Fibroblast of lung (primary cell): Measurements from ENCODE around the gene CD7. TPM values are rescaled to one million over a fixed set of nuclear protein-coding genes. Genes with fewer than 3 reads are reported as not detected.
A peak's percentile ranks its signal among the peaks of the same experiment; 100 is the strongest.

ENCODE experiments used
- DNase-seq, 2 donors: peaks; one replicate each; pipeline versions ENCODE4 v3.0.0 to v3.0.0-alpha.2; 2010; ENCODE audit warnings: low read depth in 2 of 2
- H2AFZ ChIP-seq: 2 replicates; pipeline ENCODE4 v1.5.1; 2012; ENCODE audit warnings: low read length, control low read depth, inconsistent platforms
- H3K27ac ChIP-seq: 2 replicates; pipeline ENCODE4 v1.5.1; 2011; ENCODE audit warnings: low read length, control low read depth; ENCODE audit not compliant: insufficient read depth
- H3K27me3 ChIP-seq: 2 replicates; pipeline ENCODE4 v1.5.1; 2011; ENCODE audit warnings: mild to moderate bottlenecking, low read length; ENCODE audit not compliant: control insufficient read depth, insufficient read depth
- H3K36me3 ChIP-seq: 2 replicates; pipeline ENCODE4 v1.5.1; 2011; ENCODE audit warnings: low read length; ENCODE audit not compliant: control insufficient read depth, insufficient read depth
- H3K4me1 ChIP-seq: 2 replicates; pipeline ENCODE4 v1.5.1; 2011; ENCODE audit warnings: low read length; ENCODE audit not compliant: control insufficient read depth, insufficient read depth; ENCODE audit errors: extremely low read depth
- H3K4me2 ChIP-seq: 2 replicates; pipeline ENCODE4 v1.5.1; 2011; ENCODE audit warnings: low read length, control low read depth; ENCODE audit not compliant: insufficient read depth; ENCODE audit errors: extremely low read depth
- H3K4me3 ChIP-seq, 4 experiments: fragments of 200-600 bp in 1 of 4; sonication (generic) in 1 of 4; replicated peaks in 1 of 4; 2 replicates each; pipeline ENCODE4 v1.5.1; 2011 to 2016; ENCODE audit warnings: low read length in 4 of 4, low read depth in 3 of 4, mild to moderate bottlenecking in 3 of 4, control low read depth in 2 of 4, inconsistent platforms in 1 of 4, mixed read lengths in 1 of 4; ENCODE audit not compliant: insufficient read depth in 1 of 4; ENCODE audit errors: control extremely low read depth in 1 of 4
- H3K79me2 ChIP-seq: 2 replicates; pipeline ENCODE4 v1.5.1; 2012; ENCODE audit warnings: mild to moderate bottlenecking, low read length, inconsistent platforms; ENCODE audit not compliant: control insufficient read depth, insufficient read depth
- H3K9ac ChIP-seq: 2 replicates; pipeline ENCODE4 v1.5.1; 2011; ENCODE audit warnings: mild to moderate bottlenecking, low read length, control low read depth; ENCODE audit not compliant: insufficient read depth
- H3K9me3 ChIP-seq: 2 replicates; pipeline ENCODE4 v1.5.1; 2012; ENCODE audit warnings: low read depth, low read length; ENCODE audit not compliant: control insufficient read depth, insufficient read depth
- H4K20me1 ChIP-seq: 2 replicates; pipeline ENCODE4 v1.5.1; 2011; ENCODE audit warnings: low read length; ENCODE audit not compliant: control insufficient read depth, insufficient read depth; ENCODE audit errors: extremely low read depth
- CTCF ChIP-seq, 2 donors: IDR thresholded peaks in 1 of 2; conservative IDR thresholded peaks in 1 of 2; 1 replicate in 1 of 2; 2 replicates in 1 of 2; pipeline ENCODE4 v1.5.1; 2011 to 2012; ENCODE audit warnings: low read length in 2 of 2, control low read depth in 1 of 2, inconsistent platforms in 1 of 2, low read depth in 1 of 2, mild to moderate bottlenecking in 1 of 2
- EZH2 ChIP-seq: IDR thresholded peaks from 2 replicates; pipeline ENCODE4 v1.5.1; 2012; ENCODE audit warnings: low read length, control low read depth, mild to moderate bottlenecking; ENCODE audit errors: missing control alignments
- polyA plus RNA-seq, 2 donors: library from polyadenylated mRNA; depleted of rRNA in 1 of 2; stranded (reverse) in 1 of 2; unstranded in 1 of 2; fragments of >200 nt; gene quantifications; 2 replicates each; pipeline ENCODE4 v1.2.1, GENCODE V29; 2011 to 2012; ENCODE audit warnings: missing spikeins in 1 of 2
- total RNA-seq: library from RNA; depleted of rRNA; stranded (reverse); fragments of >200 nt; gene quantifications from 2 replicates; pipeline ENCODE4 v1.2.1, GENCODE V29; 2014

Gene CD7
- total and polyA plus RNA-seq, 2 donors (not counting 1 experiment from before 2014, with no cell fraction given) = 0.17 TPM; not detected in 1

DNA sequence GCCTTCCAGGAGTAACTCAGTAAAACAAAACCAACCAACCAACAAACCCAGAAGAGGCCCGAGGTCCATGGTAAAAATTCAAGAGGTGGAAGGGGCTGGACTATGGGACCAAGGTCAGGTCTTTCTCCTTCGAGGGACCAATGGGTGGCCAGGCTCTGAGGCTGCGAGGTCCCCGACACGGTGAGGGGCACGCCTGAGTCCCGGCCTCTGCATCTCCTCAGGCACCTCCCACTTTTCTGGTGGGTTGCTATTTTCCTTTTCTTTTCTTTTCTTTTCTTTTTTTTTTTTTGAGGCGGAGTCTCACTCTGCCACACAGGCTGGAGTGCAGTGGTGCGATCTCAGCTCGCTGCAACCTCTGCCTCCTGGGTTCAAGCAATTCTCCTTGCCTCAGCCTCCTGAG lies 18.0 kb downstream of the CD7 start:
- Histone ChIP-seq H3K79me2 (no peaks in the 10 kb centered on the region), H3K27me3 (no peaks in the 10 kb centered on the region), H3K27ac (no peak overlapping the region), H4K20me1 (no peaks in the 10 kb centered on the region), H3K36me3 (no peaks in the 10 kb centered on the region), H3K4me1 (peaks cover 15% of the 10 kb centered on the region), H3K9ac (no peak overlapping the region), H3K4me3 (no peak overlapping the region), H2AFZ (no peak overlapping the region), H3K9me3 (no peaks in the 10 kb centered on the region), H3K4me2 (no peak overlapping the region)
- no peak for DNase-seq
- no peak for TF ChIP-seq EZH2
- TF ChIP-seq CTCF (conservative IDR thresholded peaks at IDR 0.05 in 1 of 2, IDR thresholded peaks at IDR 0.05 in 1 of 2; ENCODE audit: low read depth in 1 of 2, low read length in 2 of 2) = no peak

DNA sequence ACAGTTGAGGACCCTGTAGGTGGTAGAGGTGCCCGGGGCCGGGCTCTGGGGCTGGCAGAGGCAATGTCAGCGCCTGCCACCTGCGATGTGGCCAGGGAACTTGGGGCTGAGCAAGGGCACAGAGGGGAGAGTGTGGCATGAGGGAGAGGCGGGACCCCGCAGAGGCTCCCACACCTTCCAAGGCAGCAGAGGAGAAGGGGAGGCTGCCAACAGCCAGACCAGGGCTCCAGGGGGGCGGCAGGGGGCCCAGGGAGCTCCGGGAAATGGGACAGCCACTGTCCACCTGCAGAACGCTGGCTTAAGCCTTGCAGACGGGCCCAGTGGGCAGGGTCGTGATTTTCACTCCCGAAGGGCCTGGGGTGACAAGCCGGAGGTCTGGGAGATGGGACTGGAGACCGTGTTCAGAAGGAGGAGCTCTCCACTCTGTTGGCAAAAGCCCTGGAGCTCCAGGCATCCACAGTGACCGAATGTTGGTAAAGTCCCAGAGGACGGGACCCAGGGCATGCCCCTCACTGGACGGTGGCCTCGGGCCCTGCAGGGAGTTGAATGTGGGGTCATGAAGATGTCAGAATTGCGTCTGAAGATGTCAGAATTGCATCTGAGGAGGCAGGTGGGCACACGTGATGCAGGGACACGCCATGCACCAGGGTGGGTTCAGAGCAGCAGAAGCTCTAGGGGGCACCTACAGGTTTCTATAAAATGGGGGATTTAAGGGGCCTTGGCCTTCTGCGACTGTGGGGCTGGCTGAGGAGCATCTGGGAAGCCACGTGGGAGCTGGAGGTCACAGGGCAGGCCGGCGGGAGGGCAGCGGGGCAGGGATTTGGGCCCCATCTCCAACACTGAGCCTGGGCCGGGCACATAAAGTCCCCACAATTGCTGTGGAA lies 18.6 kb downstream of the CD7 start:
- Histone ChIP-seq H3K36me3 (no peaks in the 10 kb centered on the region), H3K79me2 (no peaks in the 10 kb centered on the region), H3K4me3 (peak overlapping the region in 1 of 4 experiments; percentile 53), H4K20me1 (no peaks in the 10 kb centered on the region), H3K27me3 (no peaks in the 10 kb centered on the region), H3K27ac (peak overlapping the region; percentile 95), H2AFZ (no peak overlapping the region), H3K9ac (peak overlapping the region; percentile 60), H3K9me3 (no peaks in the 10 kb centered on the region), H3K4me1 (peaks cover 17% of the 10 kb centered on the region), H3K4me2 (peak overlapping the region; percentile 69)
- no peak for DNase-seq
- no peak for TF ChIP-seq EZH2
- no peak for TF ChIP-seq CTCF (conservative IDR thresholded peaks at IDR 0.05 in 1 of 2, IDR thresholded peaks at IDR 0.05 in 1 of 2; ENCODE audit: low read depth in 1 of 2, low read length in 2 of 2)

- no peaks in the 10 kb centered on the region for H4K20me1 ChIP-seq
- peak overlapping the region; percentile 49 for H2AFZ ChIP-seq
Measured at GRCh38 chr17:82297714-82298537, 19.5 kb downstream of the CD7 start.

More at GRCh38 chr17:82297714-82298537, 19.5 kb downstream of the CD7 start:
- Histone ChIP-seq H3K79me2 (no peaks in the 10 kb centered on the region), H3K4me3 (peak overlapping the region; percentile 23 to 53 (median 33)), H3K27ac (peak overlapping the region; percentile 95), H3K27me3 (no peaks in the 10 kb centered on the region), H3K4me1 (peaks cover 17% of the 10 kb centered on the region), H3K4me2 (peak overlapping the region; percentile 69), H3K36me3 (no peaks in the 10 kb centered on the region), H3K9me3 (no peaks in the 10 kb centered on the region), H3K9ac (peak overlapping the region; percentile 71)
- peak; percentile 91 to 96 for DNase-seq
- TF ChIP-seq CTCF (conservative IDR thresholded peaks at IDR 0.05 in 1 of 2, IDR thresholded peaks at IDR 0.05 in 1 of 2; ENCODE audit: low read depth in 1 of 2, low read length in 2 of 2) (no peak), EZH2 (no peak)
